ENCODE measurements around the gene RPS6KA5. TPM values are rescaled to one million over a fixed set of nuclear protein-coding genes. Genes with fewer than 3 reads are reported as not detected.

RPS6KA5 gene
- total and polyA plus RNA-seq, 4 donors, result 1.1 to 14.8 (median 5.6) TPM

DNA sequence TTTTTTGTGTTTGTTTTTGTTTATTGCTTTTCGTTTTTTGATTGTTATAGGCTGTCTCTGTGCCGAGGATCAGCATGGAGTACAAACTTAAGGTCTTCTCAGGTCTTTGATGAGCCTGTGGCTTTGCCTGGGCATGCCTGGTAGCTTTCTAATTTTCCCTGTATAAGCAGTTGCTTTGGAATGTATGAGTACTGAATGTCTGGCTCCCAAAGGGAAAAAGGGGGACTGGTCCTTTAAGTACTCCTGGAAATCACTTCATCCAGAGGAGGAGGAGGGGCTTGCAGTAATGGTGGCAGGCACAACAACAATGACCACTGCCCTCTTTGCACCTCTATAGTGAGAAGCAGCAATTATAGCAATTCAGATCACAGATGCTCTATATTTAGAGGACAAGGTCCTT lies 176.7 kb downstream of the RPS6KA5 start:
- Histone ChIP-seq H3K4me1 (ENCODE audit: control insufficient read depth in 5 of 5, insufficient read depth in 5 of 5, low read length in 5 of 5) (no peaks in the 10 kb centered on the region), H3K9me3 (ENCODE audit: control insufficient read depth in 4 of 4, insufficient read depth in 3 of 4, low read length in 3 of 4) (peaks cover 0 to 3% (median 2%) of the 10 kb centered on the region in 4 donors), H3K36me3 (ENCODE audit: control insufficient read depth in 4 of 4, insufficient read depth in 4 of 4, low read length in 4 of 4) (peaks cover 2 to 14% (median 5%) of the 10 kb centered on the region in 4 donors), H3K4me3 (no peak overlapping the region), H3K27me3 (ENCODE audit: control insufficient read depth in 3 of 3, insufficient read depth in 3 of 3, low read length in 2 of 3) (no peaks in the 10 kb centered on the region), H3K9ac (ENCODE audit: insufficient read depth in 1 of 2, low read length in 2 of 2) (no peak overlapping the region), H3K27ac (ENCODE audit: low read depth in 1 of 2, low read length in 1 of 2) (no peak overlapping the region)
- no peak for ATAC-seq (ENCODE audit: insufficient read depth, low FRiP score)
- DNase-seq, result no peak
- TF ChIP-seq, protein P1, sequence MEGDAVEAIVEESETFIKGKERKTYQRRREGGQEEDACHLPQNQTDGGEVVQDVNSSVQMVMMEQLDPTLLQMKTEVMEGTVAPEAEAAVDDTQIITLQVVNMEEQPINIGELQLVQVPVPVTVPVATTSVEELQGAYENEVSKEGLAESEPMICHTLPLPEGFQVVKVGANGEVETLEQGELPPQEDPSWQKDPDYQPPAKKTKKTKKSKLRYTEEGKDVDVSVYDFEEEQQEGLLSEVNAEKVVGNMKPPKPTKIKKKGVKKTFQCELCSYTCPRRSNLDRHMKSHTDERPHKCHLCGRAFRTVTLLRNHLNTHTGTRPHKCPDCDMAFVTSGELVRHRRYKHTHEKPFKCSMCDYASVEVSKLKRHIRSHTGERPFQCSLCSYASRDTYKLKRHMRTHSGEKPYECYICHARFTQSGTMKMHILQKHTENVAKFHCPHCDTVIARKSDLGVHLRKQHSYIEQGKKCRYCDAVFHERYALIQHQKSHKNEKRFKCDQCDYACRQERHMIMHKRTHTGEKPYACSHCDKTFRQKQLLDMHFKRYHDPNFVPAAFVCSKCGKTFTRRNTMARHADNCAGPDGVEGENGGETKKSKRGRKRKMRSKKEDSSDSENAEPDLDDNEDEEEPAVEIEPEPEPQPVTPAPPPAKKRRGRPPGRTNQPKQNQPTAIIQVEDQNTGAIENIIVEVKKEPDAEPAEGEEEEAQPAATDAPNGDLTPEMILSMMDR (IDR thresholded peaks at IDR 0.05; ENCODE audit: control extremely low read depth, extremely low read depth), result no peak
- 94% methylated on average over 2 of the region's 2 CpGs for WGBS, 2 donors

DNA sequence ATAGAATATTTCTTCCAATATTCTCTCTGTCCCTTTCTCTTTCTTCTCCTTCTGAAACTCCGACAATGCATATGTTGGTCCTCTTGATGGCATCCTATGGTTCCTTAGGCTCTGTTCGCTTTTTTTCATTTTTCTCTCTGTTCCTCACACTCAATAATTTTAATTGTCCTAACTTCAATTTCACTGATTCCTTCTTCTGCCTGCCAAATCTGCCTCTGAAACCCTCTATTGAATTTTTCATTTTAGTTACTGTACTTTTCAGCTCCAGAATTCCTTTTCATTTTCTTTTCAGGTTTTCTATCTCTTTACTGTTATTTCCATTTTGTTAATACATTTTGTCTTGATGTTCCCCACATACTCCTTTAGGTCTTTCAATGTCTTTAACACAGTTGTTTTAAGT lies 177.2 kb downstream of the RPS6KA5 start:
- Histone ChIP-seq H3K9ac (ENCODE audit: insufficient read depth in 1 of 2, low read length in 2 of 2) (no peak overlapping the region), H3K36me3 (ENCODE audit: control insufficient read depth in 4 of 4, insufficient read depth in 4 of 4, low read length in 4 of 4) (peaks cover 2 to 14% (median 5%) of the 10 kb centered on the region in 4 donors), H3K4me1 (ENCODE audit: control insufficient read depth in 5 of 5, insufficient read depth in 5 of 5, low read length in 5 of 5) (no peaks in the 10 kb centered on the region), H3K9me3 (ENCODE audit: control insufficient read depth in 4 of 4, insufficient read depth in 3 of 4, low read length in 3 of 4) (peaks cover 0 to 3% (median 2%) of the 10 kb centered on the region in 4 donors), H3K27ac (ENCODE audit: low read depth in 1 of 2, low read length in 1 of 2) (no peak overlapping the region), H3K4me3 (no peak overlapping the region), H3K27me3 (ENCODE audit: control insufficient read depth in 3 of 3, insufficient read depth in 3 of 3, low read length in 2 of 3) (no peaks in the 10 kb centered on the region)
- DNase-seq (no peak), ATAC-seq (ENCODE audit: insufficient read depth, low FRiP score) (no peak)
- TF ChIP-seq, protein P1 (IDR thresholded peaks at IDR 0.05; ENCODE audit: control extremely low read depth, extremely low read depth), result no peak
- 98 to 100% methylated on average over 2 of the region's 2 CpGs for WGBS, 2 donors

DNA sequence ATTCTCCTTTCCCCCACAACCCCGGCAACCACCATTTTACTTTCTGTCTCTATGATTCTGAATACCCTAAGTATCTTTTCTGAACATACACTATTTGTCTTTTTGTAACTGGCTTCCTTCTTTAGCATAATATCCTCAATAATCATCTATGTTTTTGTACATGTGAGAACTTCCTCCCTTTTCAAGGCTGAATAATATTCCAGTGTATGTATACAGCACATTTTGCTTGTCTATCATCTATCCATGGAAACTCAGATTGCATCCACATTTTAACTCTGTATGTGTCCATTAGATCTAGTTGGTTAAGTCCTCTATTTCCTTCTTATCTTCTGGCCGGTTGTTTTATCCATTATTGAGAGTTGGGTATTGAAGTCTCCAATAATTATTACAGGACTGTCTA lies 180.2 kb downstream of the RPS6KA5 start:
- TF ChIP-seq, protein P1 (IDR thresholded peaks at IDR 0.05; ENCODE audit: control extremely low read depth, extremely low read depth), result no peak
- Histone ChIP-seq H3K9ac (ENCODE audit: insufficient read depth in 1 of 2, low read length in 2 of 2) (no peak overlapping the region), H3K27ac (ENCODE audit: low read depth in 1 of 2, low read length in 1 of 2) (no peak overlapping the region), H3K9me3 (ENCODE audit: control insufficient read depth in 4 of 4, insufficient read depth in 3 of 4, low read length in 3 of 4) (peaks cover 0 to 3% (median 3%) of the 10 kb centered on the region in 4 donors), H3K4me1 (ENCODE audit: control insufficient read depth in 5 of 5, insufficient read depth in 5 of 5, low read length in 5 of 5) (no peaks in the 10 kb centered on the region), H3K27me3 (ENCODE audit: control insufficient read depth in 3 of 3, insufficient read depth in 3 of 3, low read length in 2 of 3) (no peaks in the 10 kb centered on the region), H3K36me3 (ENCODE audit: control insufficient read depth in 4 of 4, insufficient read depth in 4 of 4, low read length in 4 of 4) (peaks cover 0 to 14% (median 5%) of the 10 kb centered on the region in 4 donors), H3K4me3 (no peak overlapping the region)
- WGBS, 2 donors, result 96 to 97% methylated on average over 2 of the region's 2 CpGs
- DNase-seq (no peak), ATAC-seq (ENCODE audit: insufficient read depth, low FRiP score) (no peak)

DNA sequence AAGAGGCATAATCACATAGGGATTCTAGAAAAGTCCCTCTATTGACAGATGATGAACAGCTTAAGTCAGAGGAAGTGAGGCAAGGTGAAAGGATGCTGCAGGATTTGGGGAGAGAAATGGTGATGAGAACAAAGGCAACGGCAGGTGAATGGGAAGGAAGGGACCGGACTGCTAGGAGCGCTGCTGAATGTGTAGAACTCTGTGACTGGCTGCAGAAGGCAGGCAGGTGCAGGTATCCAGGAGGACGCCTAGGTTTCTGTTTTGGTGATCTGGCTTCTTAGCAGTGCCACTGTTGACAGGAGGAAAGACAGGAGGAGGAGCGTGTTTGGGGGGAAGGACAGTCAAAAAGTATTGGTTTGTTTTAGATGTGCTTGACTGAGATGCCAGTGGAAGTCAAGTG lies 185.8 kb downstream of the RPS6KA5 start:
- Histone ChIP-seq H3K4me3 (no peak overlapping the region), H3K27me3 (ENCODE audit: control insufficient read depth in 3 of 3, insufficient read depth in 3 of 3, low read length in 2 of 3) (no peaks in the 10 kb centered on the region), H3K9me3 (ENCODE audit: control insufficient read depth in 4 of 4, insufficient read depth in 3 of 4, low read length in 3 of 4) (peaks cover 0 to 2% (median 0%) of the 10 kb centered on the region in 4 donors), H3K36me3 (ENCODE audit: control insufficient read depth in 4 of 4, insufficient read depth in 4 of 4, low read length in 4 of 4) (peaks cover 0 to 11% (median 6%) of the 10 kb centered on the region in 4 donors), H3K9ac (ENCODE audit: insufficient read depth in 1 of 2, low read length in 2 of 2) (no peak overlapping the region), H3K4me1 (ENCODE audit: control insufficient read depth in 5 of 5, insufficient read depth in 5 of 5, low read length in 5 of 5) (peaks cover 0 to 6% (median 0%) of the 10 kb centered on the region in 5 donors), H3K27ac (ENCODE audit: low read depth in 1 of 2, low read length in 1 of 2) (no peak overlapping the region)
- ATAC-seq (ENCODE audit: insufficient read depth, low FRiP score) (no peak), DNase-seq (no peak)
- TF ChIP-seq, protein P1 (IDR thresholded peaks at IDR 0.05; ENCODE audit: control extremely low read depth, extremely low read depth), result no peak
- 88 to 93% methylated on average over 5 of the region's 5 CpGs for WGBS, 2 donors

Data from lung (tissue), 12 donors.